HG03521 (cell line): ENCODE data around the gene CORO6.
"Not testable (repeated sequence)": the region's sequence is repeated elsewhere in the genome, so short reads cannot be mapped to it uniquely, and the experiment has no call there.

Experiments used
- ATAC-seq: cut with Tn5 transposase; IDR thresholded peaks from one replicate; pipeline ENCODE4 v1.9.1; 2021; ENCODE audit warnings: mild to moderate bottlenecking, moderate library complexity; ENCODE audit not compliant: unreplicated experiment

Gene CORO6

DNA sequence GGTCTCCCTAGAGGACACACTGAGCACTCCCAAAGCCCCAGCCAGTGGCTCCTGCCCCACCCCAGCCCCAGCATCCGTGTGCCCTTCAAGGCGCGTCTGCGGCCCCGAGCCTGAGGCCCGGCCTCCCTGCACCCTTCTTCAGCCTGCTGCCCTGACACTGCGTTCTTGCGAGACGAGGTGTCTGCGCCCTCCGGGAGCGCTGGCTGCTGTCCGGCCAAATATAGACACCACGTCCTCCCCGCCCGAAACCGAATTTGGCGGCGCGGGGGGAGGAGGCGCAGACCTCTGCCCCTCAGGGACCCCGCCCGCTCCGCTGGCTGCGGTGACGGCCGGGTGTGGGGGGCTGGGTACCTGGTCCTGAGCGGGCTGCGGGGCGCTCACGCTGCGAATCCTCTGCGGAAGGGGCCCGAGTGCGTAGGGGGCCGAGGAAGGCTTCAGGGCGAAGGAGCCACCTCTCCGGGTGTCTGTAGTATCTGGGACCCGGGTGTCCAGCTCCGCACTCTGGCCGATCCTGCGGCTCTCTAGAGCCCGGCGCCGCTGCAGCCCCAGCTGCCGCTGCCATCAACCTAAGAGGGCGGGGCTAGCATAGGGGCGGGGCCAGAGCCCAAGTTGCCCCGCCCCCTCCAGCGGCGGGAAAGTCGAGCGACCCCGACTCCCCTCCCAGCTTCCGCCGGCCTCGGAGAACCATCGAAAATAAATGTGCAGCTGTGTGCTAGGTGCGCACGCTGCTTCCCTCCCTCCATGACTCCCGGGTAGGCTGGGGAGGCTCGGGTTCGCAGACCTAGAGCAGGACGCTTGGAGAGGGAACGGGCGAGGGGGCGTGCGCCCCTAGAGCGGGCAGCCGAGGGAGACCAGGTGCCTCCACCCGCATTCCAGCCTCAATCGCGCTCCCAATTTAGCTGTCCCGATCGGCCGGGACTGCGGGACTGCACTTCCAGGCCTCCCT lies at the start of gene CORO6:
TSS of gene CORO6 (minus strand) at position 576 of the 946 bp plus-strand sequence. CDS start 1,491 bp downstream, outside the sequence.
- no peak for ATAC-seq

DNA sequence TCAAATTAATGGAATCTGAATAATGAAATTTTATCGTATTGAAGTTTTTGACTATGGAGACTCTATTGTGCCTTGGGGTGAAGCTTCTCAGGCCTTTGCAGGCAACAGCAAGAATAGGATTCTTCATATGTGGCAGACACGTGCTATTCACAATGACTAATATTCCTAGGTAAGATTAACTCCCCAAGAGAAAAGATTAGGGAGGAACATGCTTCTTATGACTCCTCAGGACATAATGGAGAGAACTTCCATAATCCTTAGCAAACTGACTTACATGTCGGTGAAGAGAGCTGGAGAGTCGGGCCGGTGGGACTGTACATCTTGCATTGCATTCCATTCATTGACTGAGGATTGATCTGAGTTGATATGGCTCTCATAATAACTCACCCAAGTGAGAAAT lies 48.9 kb upstream of the CORO6 start:
- no peak for ATAC-seq

DNA sequence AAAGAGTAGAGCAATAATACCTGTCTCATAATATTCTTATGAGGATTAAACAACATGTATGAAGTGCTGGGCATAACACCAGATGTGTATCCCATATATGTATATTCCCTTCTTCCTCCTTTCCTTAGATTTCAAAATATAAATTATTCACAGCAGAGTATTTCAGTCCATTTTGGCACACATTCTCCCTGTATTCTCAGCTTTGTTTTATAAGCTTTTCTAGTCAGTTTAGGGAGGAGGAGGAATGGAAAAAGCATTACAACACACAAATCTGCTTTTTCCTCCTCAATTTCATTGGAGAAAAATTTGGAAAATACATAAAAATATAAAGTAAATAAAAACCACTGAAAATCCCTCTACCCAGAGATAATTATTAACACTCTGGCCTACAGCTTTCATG lies 46.6 kb upstream of the CORO6 start:
- ATAC-seq = no peak

DNA sequence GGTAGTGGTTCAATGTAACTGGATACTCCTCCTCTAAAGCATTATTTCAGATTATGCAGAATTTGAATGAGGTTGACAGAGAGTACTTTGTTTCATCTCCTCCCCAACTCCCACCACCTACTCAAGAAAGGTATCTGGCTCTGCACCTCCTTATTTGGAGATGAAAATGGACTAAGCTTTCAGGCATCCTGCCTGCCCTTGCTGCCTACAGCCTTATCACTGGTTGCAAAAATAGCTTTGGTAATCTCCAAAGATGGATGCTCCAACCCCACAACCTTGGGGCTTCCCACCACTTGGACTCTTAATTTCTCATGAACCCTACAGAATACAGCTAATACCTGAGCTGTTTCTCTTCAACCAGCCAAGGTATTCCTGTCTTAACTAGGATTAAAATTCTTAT lies 45.3 kb upstream of the CORO6 start:
- no peak for ATAC-seq

DNA sequence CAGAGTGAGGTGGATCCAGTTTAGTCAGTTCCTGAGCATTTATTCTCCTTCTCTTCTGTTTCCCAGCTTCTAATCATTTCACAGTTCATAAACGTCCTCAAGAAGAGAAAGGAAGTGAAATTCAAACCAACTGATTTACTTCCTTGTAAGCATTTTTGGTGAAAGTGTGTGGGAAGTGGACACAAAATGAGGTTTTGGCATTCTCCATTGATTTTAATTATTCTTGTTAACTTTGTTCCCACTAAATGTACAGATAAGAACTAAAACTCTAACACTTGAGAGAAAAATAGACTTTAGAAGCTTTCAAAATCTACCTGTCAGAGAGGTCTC lies 42.7 kb upstream of the CORO6 start:
- no peak for ATAC-seq

DNA sequence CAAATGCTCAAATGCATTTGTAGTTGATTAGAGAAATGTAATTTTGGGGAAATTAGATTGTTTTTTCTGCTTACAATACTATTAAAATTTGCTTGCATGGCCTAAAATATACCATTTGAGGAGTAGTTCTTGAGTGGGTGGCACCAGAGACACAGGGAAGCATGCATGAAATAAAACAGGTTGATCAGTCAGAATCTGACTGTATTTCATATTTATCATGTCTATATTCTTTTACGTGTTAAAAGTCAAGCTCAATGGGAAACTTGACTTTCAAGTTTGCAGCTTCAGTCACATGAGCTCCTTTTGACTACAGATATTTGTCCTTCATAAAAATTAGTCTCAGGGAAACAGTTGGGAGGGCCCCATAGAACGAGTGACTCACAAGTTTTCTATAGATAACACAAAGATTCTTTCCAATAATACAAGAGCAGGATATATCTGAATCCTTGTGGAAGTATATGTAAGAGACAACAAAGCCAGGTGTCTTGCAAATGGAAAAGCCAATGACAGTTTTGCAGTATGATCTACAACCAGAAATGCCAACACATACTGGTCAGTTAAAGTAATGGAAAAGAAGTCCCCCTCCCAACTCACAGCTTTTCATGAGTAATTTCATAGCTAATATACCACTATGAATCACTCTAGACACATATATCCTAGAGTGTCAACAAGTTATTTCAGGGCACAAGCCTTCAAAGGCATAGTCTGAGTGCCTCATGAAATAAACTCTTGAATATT lies 42.2 kb upstream of the CORO6 start:
- no peak for ATAC-seq

DNA sequence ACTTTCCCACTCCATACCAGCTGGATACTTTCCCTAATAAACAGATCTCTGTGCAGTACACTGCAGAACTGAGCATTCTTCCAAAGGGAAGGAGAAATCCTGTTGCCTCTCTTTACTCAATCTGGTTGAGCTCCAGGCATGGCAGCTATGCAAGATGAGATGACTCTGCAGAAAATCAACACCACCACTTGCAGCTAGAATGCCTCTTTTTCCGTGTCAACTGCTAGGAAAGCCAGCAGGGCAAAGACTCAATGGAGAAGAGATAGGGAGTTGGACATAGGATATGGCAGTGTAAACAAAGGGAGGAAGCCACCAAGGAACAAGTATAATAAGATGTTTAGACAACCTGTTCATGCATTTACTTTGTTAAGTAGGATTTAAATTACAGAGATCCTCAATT lies 40.4 kb upstream of the CORO6 start:
- ATAC-seq = no peak

DNA sequence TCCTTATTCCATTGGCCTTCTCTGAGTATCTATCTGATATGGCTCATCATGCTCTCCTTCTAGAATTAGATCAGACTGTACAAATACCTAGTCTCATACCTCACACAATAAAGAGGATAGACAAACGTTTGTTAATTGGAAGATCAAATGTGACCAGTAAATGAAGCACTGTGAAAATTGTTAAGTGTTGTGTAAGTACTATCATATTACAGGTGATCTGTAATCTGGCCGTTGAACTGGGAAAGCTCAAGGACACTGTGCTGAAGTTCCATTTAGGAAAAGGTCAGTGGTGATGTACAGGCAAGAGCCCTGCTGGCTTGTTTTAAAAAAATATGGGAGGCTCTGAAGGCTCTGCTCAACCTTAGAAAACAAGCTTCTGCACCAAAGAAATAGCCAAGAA lies 38.5 kb upstream of the CORO6 start:
- ATAC-seq = no peak

DNA sequence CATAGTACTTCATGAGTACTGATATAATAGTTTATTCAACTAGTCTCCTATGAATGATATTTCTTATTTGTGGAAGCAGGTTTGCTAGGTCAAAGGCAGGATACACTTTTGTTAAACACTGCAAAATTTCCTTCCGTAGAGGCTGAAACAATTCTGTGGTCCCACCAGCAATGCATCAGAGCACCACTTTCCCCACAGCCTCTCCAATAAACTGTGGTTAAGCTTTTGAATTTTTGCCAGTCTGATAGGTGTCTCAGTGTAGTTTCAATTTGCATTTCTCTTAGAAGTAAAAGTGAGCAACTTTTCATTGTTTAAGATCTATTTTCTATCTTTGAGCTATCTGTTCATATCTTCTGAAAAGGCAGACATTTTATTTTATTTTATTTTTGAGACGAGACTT lies 36.4 kb upstream of the CORO6 start:
- no peak for ATAC-seq

DNA sequence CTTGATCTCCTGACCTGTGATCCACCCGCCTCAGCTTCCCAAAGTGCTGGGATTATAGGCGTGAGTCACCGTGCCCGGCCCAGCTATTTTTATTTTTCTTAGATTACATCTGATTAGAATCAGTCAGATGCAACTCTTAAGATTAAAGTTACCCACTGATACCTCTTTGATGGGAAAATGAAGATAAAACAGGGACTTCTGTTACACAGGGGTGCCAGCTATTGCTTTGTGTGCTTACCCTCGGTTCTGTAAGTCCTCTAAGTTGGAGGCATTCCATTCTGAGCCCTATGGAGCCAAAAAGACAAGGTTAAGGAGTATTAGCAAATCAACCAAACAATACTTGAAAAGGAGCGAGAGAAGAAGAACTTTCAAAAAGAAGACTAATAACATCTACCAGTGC lies 32.6 kb upstream of the CORO6 start:
- no peak for ATAC-seq

DNA sequence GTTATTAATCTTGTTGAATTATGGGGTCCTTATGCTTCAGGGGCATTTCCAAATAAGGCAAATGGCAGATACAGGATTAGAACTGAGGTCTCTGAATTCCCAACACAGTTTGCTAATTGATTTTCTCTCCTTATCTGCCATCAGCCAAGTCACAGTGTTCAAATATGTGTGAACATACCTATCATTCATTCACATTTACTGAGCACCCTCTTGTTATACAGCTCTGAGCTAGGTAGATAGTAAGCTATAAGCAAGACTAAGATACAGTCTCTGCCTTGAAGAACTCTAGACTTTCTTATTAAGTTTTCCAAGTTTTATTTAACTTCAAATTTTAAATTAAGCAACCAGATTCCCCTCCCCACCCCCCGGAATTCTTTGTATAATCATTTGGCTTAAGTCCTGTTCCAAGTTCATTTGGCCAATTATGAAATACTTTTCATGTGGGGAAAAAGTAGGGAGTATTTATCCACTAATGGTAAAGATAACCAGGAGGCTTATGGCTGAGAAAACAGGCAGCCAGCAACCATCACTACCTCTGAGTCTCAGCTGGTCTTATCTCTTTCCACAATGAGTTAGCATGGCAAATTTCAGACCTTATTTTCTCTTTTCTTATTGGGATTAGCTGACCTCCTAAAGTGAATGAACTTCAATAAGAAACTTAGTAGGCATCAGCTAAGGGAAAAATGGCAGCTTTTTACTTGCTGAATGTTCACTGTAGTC lies 31.4 kb upstream of the CORO6 start:
- no peak for ATAC-seq

DNA sequence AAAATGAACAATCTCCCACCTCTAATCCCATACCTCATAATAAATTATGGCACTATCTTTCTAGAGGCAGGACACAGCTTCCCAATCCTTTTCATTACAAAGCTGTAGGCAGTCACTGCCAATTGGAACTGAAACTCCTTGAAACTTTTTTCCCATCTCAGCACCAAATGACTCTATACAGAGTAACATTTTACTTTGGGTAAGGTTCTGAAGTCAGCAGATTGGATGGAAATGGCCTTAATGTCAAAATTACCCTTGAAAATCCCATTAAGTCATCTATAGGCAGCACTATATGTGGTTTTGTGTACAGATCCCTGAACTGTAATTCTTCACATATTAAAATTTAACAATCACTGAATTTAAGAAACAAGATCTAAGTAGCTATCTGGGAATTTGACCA lies 30.3 kb upstream of the CORO6 start:
- ATAC-seq = no peak

DNA sequence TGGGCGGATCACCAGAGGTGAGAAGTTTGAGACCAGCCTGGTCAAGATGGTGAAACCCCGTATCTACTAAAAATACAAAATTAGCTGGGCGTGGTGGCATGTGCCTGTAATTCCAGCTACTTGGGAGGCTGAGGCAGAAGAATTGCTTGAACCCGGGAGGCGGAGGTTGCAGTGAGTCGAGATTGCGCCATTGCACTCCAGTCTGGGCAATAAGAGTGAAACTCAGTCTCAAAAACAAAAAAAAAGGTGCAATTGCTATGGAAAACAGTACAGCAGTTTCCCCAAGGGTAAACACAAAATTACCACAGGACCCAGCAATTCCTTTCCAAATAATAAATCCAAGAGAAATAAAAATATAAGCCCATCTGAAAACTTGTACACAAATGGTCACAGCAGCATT lies 29.2 kb upstream of the CORO6 start:
- ATAC-seq = not testable (repeated sequence)

DNA sequence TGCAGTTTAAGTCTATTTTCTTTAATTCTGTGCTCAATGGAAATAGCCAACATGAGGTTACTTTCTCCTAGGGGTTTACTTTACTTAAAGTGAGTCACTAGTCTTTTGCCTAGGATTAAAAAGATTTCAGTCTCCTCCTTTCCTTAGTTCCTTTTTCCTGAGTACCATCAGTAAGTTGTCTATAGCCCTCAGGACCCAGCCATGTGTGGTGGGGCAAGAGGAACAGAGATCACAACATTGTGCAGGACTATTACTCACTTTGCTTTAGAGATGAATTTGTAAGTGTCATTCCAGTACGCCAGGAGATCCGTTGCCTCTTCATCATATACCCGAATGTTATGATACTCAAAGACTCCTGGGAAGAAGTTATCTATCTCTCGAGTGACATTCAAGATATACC lies 27.7 kb upstream of the CORO6 start:
- ATAC-seq = no peak

DNA sequence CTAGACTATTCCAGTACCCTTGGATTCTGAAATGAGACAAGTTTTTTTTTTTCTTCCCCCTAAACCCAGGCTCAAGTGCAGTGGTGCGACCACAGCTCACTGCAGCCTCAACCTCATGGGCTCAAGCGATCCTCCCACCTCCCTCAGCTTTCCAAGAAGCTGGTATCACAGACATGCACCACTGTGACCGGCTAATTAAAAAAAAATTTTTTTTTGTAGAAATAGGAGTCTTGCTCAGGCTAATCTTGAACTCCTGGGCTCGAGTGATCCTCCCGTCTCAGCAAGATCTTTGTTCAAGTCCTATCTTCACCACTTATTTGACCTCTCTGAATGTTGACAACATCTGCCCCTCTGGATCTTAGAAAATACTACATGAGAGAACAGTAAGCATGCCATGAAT lies 26.6 kb upstream of the CORO6 start:
- ATAC-seq = no peak

DNA sequence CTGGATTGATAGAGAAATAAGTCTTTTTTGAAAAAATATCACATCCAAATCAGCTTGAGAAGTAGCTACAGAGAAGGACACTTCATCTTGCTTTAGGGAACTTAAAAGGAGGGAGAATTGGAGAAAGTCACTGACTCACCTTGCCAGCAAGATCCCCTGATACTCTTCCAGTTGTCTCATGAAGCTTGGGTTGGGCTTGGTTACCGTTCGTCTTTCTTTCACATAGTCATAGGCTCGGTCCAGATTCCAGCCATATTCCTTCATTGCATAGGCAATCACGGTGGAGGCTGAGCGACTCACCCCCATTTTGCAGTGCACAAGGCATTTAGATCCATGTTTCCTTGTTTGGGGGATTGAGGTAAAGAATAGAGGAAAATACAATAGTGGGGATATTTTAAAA lies 25.3 kb upstream of the CORO6 start:
- no peak for ATAC-seq

DNA sequence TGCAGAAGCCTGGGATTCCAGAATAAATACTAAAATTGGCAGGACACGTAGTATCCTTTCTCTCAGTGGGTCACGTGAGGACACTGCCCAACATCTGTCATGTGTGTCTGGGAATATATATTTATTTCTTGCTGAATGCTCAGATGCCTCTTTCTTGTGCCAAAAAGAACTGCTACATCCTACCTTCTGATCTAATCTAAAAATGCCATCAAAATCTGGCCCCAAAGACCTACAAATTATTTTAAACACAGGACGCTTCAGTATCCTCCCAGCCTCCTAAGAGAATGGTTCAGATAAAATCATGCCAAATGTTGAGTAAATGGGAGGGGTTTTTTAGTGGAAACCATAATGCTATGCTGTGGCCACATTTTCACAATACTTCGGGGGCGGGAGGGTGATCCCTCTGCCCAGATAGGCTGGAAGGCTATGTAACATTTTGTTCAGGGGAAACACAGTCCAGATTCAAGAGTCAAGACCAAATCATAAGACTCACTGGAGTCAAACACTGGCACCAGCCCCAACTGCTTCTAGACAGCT lies 22.9 kb upstream of the CORO6 start:
- no peak for ATAC-seq

DNA sequence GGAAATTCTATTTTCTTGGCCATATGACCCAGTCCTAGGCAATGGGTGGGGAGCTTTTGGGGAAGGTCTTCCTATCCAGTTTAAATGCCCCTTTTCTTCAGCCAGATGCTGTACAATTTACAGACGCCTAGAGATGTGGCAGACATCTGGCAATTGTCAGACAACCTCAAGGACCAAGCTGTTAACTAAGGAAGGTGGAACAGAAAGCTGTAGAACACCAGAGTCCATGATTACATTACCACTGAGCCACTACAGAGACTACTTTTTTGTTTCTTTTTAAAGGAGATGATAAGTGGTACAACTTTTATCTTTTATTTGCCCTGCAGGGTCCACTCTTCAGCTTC lies 21.1 kb upstream of the CORO6 start:
- no peak for ATAC-seq

DNA sequence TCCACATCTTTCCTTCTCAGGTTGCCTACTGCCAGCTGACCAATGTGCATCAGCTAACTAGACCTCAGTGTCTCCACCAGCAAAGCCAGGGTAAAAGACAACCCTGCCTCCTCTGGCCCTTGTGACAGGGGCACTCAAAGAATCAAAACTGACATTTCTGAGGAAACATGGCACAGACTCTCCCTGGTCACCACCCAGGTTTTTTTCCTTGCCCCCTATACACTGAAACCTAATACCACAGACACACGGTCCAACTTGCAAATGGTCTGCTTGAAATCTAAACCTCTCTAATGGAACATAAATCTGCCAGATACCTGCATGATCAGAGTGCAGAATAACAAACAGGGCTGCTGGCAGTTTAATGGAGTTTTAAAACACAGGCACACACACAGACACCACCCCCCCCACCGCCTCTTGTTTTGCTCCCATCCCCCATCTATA lies 19.5 kb upstream of the CORO6 start:
- ATAC-seq = no peak

DNA sequence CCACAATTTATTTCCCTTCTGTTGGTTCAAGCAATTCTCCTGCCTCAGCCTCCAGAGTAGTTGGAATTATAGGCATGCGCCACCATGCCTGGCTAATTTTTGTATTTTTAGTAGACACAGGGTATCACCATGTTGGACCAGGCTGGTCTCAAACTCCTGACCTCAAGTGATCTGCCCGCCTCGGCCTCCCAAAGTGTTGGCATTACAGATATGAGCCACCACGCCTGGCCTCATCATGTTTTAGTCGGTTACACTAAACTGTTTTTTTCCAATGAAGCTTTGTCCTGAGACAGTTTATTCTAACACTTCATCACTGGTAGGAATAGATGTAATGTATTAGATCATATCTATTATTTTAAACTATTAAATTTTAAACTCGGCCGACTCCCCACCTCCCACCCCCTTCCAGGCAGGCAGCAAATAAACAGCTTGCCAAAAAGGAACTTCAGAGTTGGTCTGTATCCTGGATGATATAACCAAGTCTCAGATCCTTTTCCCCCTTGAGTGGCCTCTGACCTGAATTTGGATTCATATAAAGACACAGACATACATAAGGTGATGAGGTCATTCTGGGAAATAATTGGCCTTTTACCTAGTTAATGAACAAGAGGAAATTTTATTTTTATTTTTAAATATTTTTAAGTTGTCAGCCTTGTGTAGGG lies 18.4 kb upstream of the CORO6 start:
- no peak for ATAC-seq

DNA sequence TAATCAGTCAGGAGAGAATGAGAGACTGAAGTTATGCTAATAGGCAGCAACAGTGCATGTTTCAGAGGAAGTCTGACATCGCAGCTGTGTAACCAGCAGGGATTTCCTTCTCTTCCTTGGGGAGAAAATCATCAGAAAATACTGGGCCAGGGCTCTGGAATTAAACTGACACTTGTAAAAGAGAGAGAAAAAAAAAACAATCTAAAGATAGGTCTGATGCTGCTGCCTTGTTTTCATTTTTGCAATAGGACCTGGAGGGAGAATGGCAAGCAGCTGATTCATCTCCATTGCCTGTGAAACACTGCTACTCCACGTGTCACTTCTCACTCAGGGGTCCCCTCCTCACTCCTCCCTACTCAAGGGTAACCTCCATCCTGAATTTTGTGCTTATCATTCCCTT lies 17.7 kb upstream of the CORO6 start:
- no peak for ATAC-seq
